IPS DF 19.7 (cell line): ENCODE measurements around the gene CACNG8.
"Not testable (repeated sequence)": the region's sequence is repeated elsewhere in the genome, so short reads cannot be mapped to it uniquely, and the experiment has no call there.

ENCODE experiments used
- DNase-seq: peaks from one replicate; pipeline ENCODE4 v3.0.0-alpha.2; 2013; ENCODE audit warnings: low read depth, low spot score

Gene CACNG8

DNA sequence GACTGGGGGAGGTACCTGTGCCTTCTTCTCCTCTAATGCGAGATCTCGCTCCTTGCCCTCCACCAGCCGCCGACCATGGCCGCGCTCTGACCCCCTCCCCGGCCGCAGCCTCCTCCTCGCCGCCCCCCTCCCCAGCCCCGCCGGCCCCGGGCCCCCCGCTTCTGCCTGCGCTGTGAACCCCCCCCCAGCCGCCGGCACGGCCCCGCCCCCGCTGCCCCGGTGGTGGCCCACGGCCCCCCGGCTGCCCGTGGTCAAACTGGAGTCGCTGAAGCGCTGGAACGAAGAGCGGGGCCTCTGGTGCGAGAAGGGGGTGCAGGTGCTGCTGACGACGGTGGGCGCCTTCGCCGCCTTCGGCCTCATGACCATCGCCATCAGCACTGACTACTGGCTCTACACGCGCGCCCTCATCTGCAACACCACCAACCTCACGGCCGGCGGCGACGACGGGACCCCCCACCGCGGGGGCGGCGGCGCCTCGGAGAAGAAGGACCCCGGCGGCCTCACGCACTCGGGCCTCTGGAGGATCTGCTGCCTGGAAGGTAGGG, at the start of gene CACNG8:
CACNG8 (plus strand) TSS at position 51 of the 545 bp plus-strand sequence.
- no peak for DNase-seq

DNA sequence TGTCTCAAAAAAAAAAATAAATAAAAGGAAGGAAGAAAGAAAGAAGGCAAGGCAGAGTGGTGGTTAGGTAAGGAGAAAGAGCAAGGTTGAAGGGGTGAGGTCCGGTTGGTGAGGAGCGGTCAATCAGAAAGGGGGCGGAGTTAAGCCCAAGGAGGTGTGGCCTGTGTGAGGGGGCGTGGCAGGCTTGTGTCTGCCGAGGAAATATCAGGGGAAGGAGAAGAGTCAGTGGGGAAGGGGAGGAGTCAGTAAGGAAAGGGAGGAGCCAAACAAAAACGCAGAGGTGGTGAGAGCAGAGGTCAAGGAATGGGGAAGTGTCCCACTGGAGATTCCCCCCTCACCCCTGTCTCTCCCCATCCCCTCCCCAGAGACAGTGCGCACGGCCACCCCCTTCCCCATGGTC, 47.7 kb upstream of the CACNG8 start:
- no peak for DNase-seq

DNA sequence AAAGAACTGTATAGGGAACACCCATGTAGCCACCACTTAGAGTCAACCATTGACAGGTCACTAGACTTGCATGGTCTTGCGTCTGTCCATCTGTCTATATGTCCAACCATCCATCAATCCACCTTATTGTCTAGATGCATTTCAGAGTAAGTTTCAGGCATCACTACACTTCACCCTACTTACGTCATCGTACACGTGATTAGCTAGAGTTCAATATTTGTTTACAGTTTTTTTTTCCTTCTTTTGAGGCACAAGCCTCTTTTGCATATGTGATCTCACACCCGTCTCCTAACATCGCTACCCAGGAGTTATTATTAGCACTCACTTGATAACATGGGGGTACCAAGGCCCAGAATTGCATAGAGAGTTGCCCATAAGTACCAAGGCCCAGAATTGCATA, 46.7 kb upstream of the CACNG8 start:
- no peak for DNase-seq

DNA sequence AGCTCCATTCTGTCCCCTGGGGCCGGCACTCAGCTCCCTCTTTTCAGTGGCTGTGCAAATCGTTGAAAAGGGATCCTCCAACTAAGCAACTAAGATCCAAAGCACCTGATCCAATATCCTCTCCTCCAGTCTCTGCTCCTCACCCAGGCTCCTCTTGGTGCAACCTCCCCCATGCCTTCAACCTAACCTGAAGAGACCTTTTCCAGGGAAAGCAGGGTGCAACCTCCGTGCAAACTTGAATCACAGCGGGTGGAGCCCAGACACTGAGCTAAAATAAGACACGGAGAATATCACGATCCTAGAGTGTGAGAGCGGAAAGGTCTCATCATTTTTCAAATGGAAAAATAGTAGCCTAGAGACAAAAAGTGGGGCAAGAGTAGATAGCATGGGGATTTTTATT, 45.4 kb upstream of the CACNG8 start:
- DNase-seq, result no peak

DNA sequence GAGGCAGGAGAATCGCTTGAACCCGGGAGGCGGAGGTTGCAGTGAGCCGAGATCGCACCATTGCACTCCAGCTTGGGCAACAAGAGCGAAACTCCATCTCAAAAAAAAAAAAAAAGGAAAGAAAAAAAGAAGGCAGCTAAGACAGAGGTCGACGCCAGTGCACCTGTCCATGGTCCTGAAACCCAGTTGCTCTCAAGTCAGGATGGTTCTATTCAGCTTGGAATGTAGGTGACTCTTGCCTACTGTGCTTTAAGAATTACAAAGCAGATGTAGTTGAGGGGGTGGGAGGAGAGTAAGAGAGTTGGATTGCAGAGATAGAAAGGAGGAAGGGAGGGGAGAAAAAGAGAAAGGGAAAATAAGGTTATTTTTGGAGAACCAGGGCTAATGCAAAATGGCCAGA, 35.0 kb upstream of the CACNG8 start:
- no peak for DNase-seq

DNA sequence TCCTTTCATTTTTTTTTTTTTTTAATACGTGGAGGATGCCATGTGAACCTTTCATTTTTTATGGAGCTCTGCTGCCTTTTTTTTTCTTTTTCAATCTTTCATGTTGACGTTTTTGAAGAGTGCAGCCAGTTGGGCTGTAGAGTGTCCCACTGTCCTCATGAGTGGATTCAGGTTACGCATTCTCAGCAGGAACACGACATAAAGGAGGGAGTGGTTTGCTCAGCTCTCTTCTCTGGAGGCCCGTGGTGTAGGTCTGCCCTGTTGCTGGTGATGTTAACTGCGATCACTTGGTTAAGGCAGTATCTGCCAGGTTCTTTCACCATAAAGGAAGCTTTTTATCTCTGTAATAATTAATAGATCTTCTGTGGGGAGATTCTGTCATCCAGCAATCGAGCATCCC, 26.7 kb upstream of the CACNG8 start:
- no peak for DNase-seq

DNA sequence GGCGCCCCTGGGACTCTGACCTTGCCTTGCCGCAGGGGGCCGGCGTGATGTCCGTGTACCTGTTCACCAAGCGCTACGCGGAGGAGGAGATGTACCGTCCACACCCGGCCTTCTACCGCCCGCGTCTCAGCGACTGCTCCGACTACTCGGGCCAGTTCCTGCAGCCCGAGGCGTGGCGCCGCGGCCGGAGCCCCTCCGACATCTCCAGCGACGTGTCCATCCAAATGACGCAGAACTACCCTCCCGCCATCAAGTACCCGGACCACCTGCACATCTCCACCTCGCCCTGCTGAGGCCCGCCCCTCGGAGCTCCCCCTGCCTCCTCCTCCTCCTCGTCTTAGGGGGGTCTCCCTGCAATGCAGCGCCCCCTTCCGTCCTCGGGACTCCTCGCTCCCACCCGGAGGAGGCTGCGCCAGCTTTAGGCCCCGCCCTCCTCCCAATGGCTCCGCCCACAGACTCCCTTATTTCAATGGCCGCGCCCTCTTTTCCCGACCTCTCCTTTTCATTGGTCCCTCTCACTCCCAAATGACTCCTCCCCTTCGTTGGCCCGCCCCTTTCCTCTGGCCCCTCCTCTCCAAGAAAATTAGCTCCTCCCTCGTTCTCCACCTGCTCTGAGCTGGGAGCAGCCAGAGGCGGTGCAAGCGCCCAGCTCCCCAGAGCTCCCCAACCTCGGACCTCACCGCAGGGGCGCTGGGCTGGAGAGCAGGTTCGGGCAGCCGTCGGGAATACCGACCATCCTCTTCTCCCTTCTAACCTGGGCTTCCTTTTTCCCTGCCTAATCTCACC, 20.5 kb upstream of the CACNG8 start:
- no peak for DNase-seq

DNA sequence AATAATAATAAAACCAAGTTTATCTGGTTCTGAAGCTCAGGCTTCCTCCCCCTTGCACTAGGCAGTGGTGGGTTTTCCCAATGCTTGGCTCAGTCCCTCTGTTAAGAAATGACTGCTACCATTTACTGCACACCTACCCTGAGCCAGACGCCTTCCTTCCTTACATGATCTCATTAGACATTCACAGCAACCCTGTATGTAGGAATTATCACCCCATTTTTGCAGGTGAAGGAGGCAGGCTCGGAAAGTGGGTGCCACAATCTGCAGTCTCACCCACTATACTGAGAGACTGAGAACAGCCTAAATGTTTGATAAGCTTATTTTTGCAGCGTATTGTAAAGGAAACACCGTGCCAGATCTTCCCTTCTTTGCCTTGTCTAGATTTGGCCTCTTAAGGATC, 18.3 kb upstream of the CACNG8 start:
- DNase-seq, result no peak

DNA sequence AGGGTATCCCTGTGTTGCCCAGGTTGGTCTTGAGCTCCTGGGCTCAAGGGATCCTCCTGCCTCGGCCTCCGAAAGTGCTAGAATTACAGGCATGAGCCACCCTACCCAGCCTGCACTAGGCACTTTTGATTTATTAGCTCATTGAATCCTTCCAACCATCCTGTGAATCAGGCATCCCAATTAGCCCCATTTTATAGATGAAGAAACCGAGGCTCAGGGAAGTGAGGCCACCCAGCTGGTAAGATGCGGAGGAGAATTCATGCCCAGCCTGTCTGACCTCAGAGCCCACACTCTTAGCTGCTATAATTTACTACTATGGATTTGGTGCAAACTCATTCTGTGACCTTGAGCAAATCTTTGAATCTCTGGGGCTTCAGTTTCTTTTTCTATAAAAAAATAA, 17.8 kb upstream of the CACNG8 start:
- DNase-seq, result no peak

DNA sequence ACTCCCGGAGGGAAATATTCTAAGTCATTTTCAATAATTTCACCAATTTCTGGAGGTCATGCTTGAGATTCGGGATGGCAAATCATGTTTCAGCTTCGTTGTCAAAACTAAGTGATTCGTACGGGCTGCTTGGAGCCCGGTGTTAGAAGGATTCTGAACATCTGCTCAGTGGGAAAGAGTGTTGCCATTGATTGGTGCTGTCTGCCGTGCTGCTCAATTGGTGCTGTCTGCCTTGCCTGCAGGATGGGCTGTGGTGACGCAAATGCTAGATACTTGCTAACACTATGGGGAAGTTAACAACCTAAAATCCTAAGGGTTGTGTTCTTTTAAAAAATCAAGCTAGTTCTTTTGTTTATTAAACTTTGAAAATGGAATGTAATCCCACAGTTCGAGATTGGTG, 17.3 kb upstream of the CACNG8 start:
- no peak for DNase-seq

DNA sequence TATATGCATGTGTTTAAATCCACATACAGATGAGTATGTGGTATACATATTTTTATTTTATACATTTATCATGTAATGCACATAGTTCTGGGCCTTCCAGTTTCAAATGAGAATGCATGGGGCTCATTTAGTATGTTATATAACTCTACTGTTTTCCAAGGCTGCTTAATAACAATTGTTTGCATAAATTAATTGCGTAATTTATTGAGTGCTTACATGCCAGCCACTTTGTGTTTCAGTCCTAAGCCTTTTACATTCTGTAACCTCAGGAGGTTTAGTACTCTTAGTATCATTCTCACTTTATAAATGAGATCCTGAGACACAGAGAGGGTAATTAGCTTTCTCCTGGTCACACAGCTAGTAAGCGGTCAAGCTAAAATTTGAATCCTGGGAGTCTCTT, 16.7 kb upstream of the CACNG8 start:
- DNase-seq, result no peak

DNA sequence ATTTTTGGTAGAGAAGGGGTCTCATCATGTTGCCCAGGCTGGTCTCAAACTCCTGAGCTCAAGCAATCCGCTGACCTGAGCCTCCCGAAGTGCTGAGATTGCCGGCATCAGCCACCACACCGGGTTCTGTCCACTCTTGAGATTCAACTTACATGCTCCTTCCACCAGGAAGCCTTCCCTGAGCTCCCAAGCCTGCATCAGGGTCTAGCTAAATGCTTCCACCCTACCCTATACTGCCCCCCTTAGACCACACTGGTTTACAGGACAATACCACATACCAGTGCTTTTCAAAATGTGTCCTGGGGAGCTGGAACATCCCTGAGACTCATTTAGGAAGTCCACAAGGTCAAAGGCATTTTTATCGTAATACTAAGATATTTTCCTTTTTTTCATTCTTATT, 15.1 kb upstream of the CACNG8 start:
- no peak for DNase-seq

DNA sequence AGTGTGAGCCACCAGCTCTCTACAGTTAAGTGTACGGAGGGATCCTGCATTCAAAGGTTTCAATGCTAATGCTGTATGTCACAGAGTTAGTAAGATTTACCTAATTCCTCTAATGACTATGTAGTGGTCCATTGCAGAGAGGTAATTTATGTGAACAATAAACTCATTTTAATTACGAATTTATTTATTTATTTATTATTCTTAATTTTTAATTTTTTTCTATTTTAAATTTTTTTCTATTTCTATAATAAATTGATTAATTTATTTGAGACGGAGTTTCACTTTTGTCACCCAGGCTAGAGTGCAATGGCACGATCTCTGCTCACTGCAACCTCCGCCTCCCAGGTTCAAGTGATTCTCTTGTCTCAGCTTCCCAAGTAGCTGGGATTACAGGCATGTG, 14.1 kb upstream of the CACNG8 start:
- not testable (repeated sequence) for DNase-seq

DNA sequence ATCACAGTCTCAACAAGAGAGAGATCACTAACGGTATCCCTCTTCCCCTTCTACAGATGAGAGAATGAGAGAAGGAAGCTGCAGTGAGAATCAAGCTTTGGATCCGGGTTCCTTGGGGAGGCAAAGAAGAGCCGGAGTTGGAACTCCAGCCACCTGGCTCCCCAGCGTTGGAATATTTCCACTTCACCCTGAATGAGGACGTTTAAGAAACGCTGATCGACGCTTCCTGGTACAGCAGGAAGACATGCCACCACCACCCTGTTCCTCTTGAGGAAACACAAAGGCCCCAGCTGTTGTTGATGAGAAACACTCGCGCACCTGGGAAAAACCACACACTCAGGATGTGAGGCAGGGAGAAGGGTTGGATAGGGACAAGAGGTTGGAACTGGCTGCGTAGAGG, 11.3 kb upstream of the CACNG8 start:
- no peak for DNase-seq

DNA sequence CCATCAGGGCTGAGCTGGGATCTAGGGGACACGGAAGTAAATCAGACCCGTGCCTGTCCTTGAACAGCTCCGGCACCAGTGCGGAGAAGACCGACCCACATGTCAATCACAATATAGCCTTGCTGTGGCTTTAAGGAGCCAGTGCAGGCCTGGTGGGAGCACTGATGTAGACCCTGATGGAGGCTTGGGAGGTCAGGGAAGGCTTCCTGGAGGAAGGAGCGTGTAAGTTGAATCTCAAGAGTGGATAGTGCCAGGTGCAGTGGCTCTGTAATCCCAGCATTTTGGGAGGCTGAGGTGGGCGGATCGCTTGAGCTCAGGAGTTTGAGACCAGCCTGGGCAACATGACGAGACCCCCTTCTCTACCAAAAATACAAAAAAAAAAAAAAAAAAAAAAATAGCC, 10.8 kb upstream of the CACNG8 start:
- DNase-seq, result no peak

DNA sequence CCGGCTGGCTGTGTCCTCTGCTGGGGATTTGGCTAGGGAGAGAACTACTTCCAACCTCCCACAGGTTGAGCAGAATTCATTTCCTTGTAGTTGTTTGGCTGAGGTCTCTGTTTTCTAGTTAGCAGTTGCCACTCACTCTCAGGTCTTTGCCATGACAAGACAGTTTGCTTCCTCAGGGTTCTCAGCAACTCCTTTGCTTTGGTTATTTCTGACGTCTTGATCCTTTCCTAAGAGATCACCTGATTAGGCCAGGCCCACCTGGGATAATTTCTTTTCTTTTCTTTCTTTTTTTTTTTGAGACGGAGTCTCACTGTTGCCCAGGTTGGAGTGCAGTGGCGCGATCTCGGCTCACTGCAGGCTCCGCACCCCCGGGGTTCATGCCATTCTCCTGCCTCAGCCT, 9.4 kb upstream of the CACNG8 start:
- DNase-seq, result no peak

DNA sequence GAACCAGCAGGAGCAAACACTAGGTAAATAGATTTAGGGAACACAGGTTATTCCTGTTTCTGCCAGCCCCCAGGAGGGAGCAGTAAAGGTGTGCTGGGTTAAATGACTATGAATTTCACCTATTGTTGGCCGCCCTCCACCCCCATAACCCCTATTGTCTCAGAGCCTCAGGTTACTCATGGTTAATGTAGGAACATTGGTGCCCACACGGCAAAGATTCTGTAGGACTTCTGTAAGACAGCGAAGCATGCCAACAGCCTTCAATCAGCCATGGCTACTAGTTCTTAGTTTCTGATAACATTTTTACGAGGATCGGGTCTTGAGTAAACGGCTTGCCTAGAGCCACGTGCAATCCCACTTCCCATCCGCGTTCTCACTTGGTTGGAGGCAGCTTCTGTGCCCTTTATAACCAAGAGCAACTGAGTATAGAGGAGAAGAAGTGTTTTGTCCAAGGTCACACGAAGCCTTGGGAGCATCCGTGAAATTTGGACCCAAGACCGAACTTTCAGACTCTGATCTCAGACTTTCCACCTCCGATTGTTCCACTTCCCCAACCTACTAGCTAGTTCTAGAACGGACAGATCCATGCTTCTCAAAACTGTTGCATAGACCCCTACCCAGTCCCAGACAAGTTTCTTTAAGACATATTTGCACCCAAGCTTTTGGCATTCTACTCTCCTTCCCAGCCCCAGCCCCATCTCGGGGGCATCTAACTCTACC, 5.1 kb upstream of the CACNG8 start:
- no peak for DNase-seq

DNA sequence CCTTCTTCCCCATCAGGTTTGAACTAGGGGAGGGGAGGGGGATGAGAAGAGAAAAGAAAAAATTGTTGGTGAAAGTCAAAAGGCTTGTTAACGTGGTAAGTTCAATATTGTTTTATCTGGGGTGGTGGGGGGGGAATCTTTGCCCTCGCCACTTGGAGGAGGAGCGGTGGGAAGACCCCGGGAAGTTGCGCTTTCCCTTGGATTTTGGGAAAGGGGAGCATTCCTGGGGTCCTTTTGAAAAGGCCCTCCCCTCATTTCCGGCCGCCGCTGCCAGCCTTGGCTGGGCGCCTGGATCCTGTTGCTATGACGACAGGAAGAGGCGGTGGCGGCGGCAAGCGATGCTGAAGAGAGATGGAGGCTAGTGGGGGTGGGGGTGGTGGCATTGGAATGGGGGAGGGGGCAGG, 4.6 kb upstream of the CACNG8 start:
- DNase-seq, result no peak

DNA sequence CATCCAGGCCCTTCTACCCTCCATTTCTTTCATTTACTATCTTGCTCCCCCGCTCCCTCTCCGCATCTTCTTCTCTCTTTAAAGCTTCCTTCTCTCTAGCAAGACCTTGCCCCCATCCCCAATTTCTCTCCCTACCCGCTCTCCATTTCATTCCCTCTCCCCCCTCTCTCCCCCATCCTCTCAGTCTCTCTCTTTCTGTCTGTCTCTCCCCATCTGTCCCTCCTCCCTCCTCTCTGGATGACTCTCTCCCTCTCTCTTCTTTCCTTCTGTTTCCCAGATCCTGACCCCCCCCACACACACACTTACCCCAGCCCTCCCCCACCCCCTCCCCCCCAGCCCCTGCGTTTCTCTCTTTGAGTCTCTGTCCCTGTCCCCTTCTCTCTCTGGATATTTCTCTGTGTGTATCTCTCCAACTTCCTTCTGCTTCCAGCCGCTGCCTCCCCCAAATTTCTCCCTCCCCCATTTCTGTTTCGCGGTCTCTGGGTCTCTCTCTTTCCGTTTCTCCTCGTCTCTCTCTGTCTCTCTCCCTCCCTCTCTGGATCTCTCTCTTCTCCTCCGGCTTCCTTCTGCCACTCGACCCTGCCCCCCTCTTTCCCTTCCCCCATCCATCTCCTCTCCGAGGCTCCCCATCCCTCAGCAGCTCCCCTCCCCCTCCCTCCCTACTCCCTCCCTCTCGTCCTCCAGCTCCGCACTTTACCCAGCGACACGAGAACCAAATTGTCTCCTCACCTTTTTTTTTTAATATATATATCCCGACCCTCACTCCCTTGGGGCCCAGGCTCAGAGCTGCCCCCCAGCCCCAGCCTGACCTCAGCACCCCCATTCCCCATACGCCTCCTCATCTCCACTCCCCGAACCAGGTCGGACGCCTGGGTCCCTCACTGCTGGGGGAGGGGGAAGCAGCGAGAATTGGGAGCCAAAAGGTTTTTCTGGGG, 3.6 kb upstream of the CACNG8 start:
- DNase-seq, result no peak

DNA sequence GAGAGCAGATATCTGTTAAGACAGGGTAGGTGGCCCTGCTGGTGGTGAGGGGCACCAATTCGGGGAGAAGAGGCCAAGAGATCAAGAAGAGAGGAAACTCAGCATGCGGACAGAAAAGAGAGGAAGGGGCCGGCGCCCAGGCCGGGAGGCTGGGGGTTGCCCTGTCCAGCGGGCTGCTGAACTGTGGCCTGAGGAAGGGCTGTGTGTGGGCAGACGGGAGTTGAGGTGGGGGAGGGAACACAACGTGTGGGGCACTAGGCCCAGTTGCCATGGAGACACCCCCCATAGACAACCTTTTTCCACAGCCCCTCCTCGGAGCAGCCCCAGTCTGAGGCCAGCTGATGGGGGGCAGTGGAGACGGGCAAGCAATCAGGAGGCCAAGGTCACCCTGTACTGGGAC, 2.5 kb upstream of the CACNG8 start:
- no peak for DNase-seq

DNA sequence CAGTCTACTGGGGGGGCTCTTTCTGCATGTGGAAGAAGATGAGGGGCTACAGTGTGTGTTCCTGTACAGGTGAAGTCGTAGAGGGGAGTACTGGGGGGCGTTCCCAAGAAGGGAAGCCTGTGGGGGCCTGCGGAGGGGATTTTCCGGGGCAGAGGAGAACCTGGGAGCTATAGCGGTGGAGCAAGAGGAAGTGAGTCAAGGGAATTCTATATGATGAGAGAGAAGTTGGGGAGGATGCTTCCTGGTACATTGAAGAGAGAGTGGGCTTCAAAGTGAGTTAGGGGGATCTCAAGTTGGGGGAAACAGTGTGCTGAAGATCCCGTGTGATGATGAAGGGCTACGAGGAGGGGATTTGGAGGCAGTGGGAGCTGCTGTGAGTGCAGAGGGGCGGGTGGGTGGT, 1.9 kb upstream of the CACNG8 start:
- no peak for DNase-seq
